ENCODE results near the gene SUPT6H. TPM values are rescaled to one million over a fixed set of nuclear protein-coding genes. Genes with fewer than 3 reads are reported as not detected.

The SUPT6H gene
- total and polyA plus RNA-seq, 2 of the 4 experiments (the other 2 are of a cell fraction) = 41.4 to 44.8 TPM

- no peak overlapping the region for H4K91ac ChIP-seq (ENCODE audit: insufficient read depth, low read depth, low read length)
- no peak overlapping the region for H3K56ac ChIP-seq (ENCODE audit: extremely low read depth, insufficient read depth, low read length)
- no peak overlapping the region for H2AK5ac ChIP-seq (ENCODE audit: low read depth, low read length)
- H2AK9ac ChIP-seq (replicated peaks; ENCODE audit: low read depth, low read length, poor library complexity) = no peak overlapping the region
- ATAC-seq (ENCODE audit: low read depth) (no peak), DNase-seq (no peak)
- H3K4ac ChIP-seq (ENCODE audit: low read depth, low read length) = no peak overlapping the region
- H3K9me1 ChIP-seq (ENCODE audit: insufficient read depth, low read length) = peaks cover 9% of the 10 kb centered on the region
- peak overlapping the region; percentile 81; the same call in 1 of the 2 replicates for H3K4me2 ChIP-seq (ENCODE audit: low read depth, low read length)
- H3K23ac ChIP-seq (ENCODE audit: low read depth, low read length) = peak overlapping the region; percentile 48; the same call in 1 of the 2 replicates
- TF ChIP-seq BHLHE40 (IDR thresholded peaks at IDR 0.05; ENCODE audit: low read depth, low read length) (no peak), CHD1 (IDR thresholded peaks at IDR 0.05; ENCODE audit: low read depth, low read length) (no peak), FOS (IDR thresholded peaks at IDR 0.05; ENCODE audit: low read depth, low read length) (no peak), RFX5 (IDR thresholded peaks at IDR 0.05; ENCODE audit: low read depth, low read length) (no peak), USF2 (IDR thresholded peaks at IDR 0.05; ENCODE audit: low read depth, low read length) (no peak), MXI1 (IDR thresholded peaks at IDR 0.05; ENCODE audit: borderline replicate concordance, low read depth, low read length) (no peak), ELK1 (IDR thresholded peaks at IDR 0.05; ENCODE audit: borderline replicate concordance, low read depth, low read length) (no peak), CEBPB (IDR thresholded peaks at IDR 0.05; ENCODE audit: low read depth, low read length) (no peak), MAZ (IDR thresholded peaks at IDR 0.05; ENCODE audit: borderline replicate concordance, low read depth, low read length) (no peak), NFE2L2 (IDR thresholded peaks at IDR 0.05; ENCODE audit: low read depth, low read length) (no peak), POLR2A (IDR thresholded peaks at IDR 0.05; ENCODE audit: low read depth, low read length) (no peak), RAD21 (IDR thresholded peaks at IDR 0.05; ENCODE audit: low read length) (no peak), MAFK (IDR thresholded peaks at IDR 0.05; ENCODE audit: low read depth, low read length) (no peak), SMC3 (IDR thresholded peaks at IDR 0.05; ENCODE audit: low read depth, low read length) (no peak), RCOR1 (IDR thresholded peaks at IDR 0.05; ENCODE audit: insufficient replicate concordance, low read length) (no peak)
- TF ChIP-seq, protein P1, sequence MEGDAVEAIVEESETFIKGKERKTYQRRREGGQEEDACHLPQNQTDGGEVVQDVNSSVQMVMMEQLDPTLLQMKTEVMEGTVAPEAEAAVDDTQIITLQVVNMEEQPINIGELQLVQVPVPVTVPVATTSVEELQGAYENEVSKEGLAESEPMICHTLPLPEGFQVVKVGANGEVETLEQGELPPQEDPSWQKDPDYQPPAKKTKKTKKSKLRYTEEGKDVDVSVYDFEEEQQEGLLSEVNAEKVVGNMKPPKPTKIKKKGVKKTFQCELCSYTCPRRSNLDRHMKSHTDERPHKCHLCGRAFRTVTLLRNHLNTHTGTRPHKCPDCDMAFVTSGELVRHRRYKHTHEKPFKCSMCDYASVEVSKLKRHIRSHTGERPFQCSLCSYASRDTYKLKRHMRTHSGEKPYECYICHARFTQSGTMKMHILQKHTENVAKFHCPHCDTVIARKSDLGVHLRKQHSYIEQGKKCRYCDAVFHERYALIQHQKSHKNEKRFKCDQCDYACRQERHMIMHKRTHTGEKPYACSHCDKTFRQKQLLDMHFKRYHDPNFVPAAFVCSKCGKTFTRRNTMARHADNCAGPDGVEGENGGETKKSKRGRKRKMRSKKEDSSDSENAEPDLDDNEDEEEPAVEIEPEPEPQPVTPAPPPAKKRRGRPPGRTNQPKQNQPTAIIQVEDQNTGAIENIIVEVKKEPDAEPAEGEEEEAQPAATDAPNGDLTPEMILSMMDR (conservative IDR thresholded peaks at IDR 0.05; ENCODE audit: low read depth, low read length) = no peak
- no peak overlapping the region for H2BK15ac ChIP-seq (ENCODE audit: low read depth, low read length)
- intact Hi-C loops (cut with micrococcal nuclease) = no loop called here
- CTCF ChIA-PET = no interaction called here
- H3K9ac ChIP-seq (ENCODE audit: low read depth, low read length) = no peak overlapping the region
- H4K20me1 ChIP-seq (ENCODE audit: insufficient read depth, low read length) = peaks cover 57% of the 10 kb centered on the region
- no peak overlapping the region for H2BK5ac ChIP-seq (ENCODE audit: low read depth, low read length, poor library complexity, severe bottlenecking)
- no peak overlapping the region for H4K8ac ChIP-seq (ENCODE audit: low read depth in 2 of 2, low read length in 2 of 2)
- no peak overlapping the region for H4K5ac ChIP-seq (ENCODE audit: low read depth, low read length)
- peaks cover 14 to 66% of the 10 kb centered on the region in 2 experiments for H3K79me1 ChIP-seq (ENCODE audit: low read depth in 1 of 2, low read length in 2 of 2)
- no peak overlapping the region for H2BK120ac ChIP-seq (ENCODE audit: low read depth, low read length)
- H3K18ac ChIP-seq (ENCODE audit: low read depth, low read length) = no peak overlapping the region
- H3K4me3 ChIP-seq (ENCODE audit: insufficient read depth, low read depth, low read length) = no peak overlapping the region
- no peaks in the 10 kb centered on the region for H3K27me3 ChIP-seq (ENCODE audit: control insufficient read depth, insufficient read depth, low read length)
- BruUV-seq (replicated peaks) = no TSS peak
- H2BK20ac ChIP-seq (ENCODE audit: low read depth, low read length) = no peak overlapping the region
- H3K36me3 ChIP-seq (ENCODE audit: control insufficient read depth, insufficient read depth, low read length) = peaks cover 19% of the 10 kb centered on the region
- H3K14ac ChIP-seq (replicated peaks; ENCODE audit: low read depth, low read length) = 0 out of 2 replicates have a peak overlapping the region, but pooled peaks have one; percentile 45
- dilution Hi-C loops (cut with HindIII; ENCODE audit: low sequenced_read_pairs, unreplicated experiment) = no loop called here
- no peaks in the 10 kb centered on the region for H3K9me3 ChIP-seq (ENCODE audit: control insufficient read depth, insufficient read depth, low read length)
- POLR2A ChIA-PET (ENCODE audit: unreplicated experiment) = no interaction called here
- in situ Hi-C loops (cut with MboI; ENCODE audit: low sequenced_read_pairs) = no loop called here
- no peak overlapping the region for H3K27ac ChIP-seq (ENCODE audit: insufficient read depth, low read length)
- H2AFZ ChIP-seq (replicated peaks; ENCODE audit: low read length, poor library complexity) = no peak overlapping the region
- H3K4me1 ChIP-seq (ENCODE audit: control insufficient read depth, insufficient read depth, low read length) = peaks cover 2% of the 10 kb centered on the region; the same call in 1 of the 2 replicates
Measured at GRCh38 chr17:28663723-28664122, 1.7 kb downstream of the SUPT6H start.

Data from IMR-90 (cell line).